HCT116 (cell line): ENCODE measurements around the gene CASZ1. TPM values are rescaled to one million over a fixed set of nuclear protein-coding genes. Genes with fewer than 3 reads are reported as not detected.

Experiments used
- ATAC-seq: fragments of 200-7000 bp; cut with Tn5 transposase; 2 replicates; pipeline ENCODE4 v1.9.1; 2020; ENCODE audit warnings: mild to moderate bottlenecking, moderate library complexity
- BruUV-seq: library from RNA; stranded (reverse); fragments of 400-500 nt; replicated peaks from 2 replicates; lab custom pipeline; 2021; lab: Mats Ljungman, UMichigan
- CTCF ChIA-PET: fragments of 300-600 bp; sonication (Branson Sonifier 250); formaldehyde crosslinking; loops from one replicate; lab custom pipeline; 2021; ENCODE audit warnings: antibody characterized with exemption; lab: Charles Lee
- POLR2A ChIA-PET: fragments of 300-600, 350-600 bp; sonication (Branson Sonifier 250); formaldehyde crosslinking; loops from one replicate; lab custom pipeline; 2021; ENCODE audit warnings: antibody characterized with exemption; lab: Charles Lee
- RAD21 ChIA-PET, 2 experiments: fragments of 300-600 bp; sonication (Branson Sonifier 250); formaldehyde crosslinking; loops; one replicate each; lab custom pipeline; 2023; ENCODE audit warnings: low total read pairs in 2 of 2; ENCODE audit not compliant: uncharacterized antibody in 2 of 2, unreplicated experiment in 2 of 2, low non-redundant PET in 1 of 2; lab: Charles Lee
- DNase-seq: peaks from one replicate; pipeline ENCODE4 v3.0.0-alpha.2; 2010; ENCODE audit warnings: low read depth, low spot score
- H2AFZ ChIP-seq: fragments of 200-600 bp; shearing (Covaris generic), sonication (generic); 2 replicates; pipeline ENCODE4 v1.6.1; 2017; ENCODE audit warnings: low read depth, mixed run types, mixed read lengths, antibody characterized with exemption, low read length; ENCODE audit not compliant: poor library complexity, severe bottlenecking
- H3K27ac ChIP-seq: 2 replicates; pipeline ENCODE4 v1.5.1; 2012; ENCODE audit warnings: low read depth, low read length
- H3K27me3 ChIP-seq: fragments of 200-600 bp; sonication (generic); 2 replicates; pipeline ENCODE4 v1.6.1; 2016; ENCODE audit warnings: mixed run types, low read length, mixed read lengths; ENCODE audit not compliant: insufficient read depth
- H3K36me3 ChIP-seq, 2 experiments: fragments of 200-500 bp in 1 of 2; fragments of 200-600 bp in 1 of 2; sonication (Bioruptor generic) in 1 of 2; sonication (generic) in 1 of 2; 2 replicates each; pipeline versions ENCODE4 v1.5.1 to v1.6.1; 2014 to 2016; ENCODE audit warnings: low read length in 2 of 2, inconsistent platforms in 1 of 2, mixed read lengths in 1 of 2, mixed run types in 1 of 2; ENCODE audit not compliant: insufficient read depth in 2 of 2, control insufficient read depth in 1 of 2
- H3K4me1 ChIP-seq, 2 experiments: fragments of 200-600 bp in 1 of 2; sonication (generic) in 1 of 2; 2 replicates each; pipeline versions ENCODE4 v1.5.1 to v1.6.1; 2012 to 2017; ENCODE audit warnings: low read length in 2 of 2, inconsistent platforms in 1 of 2, mild to moderate bottlenecking in 1 of 2, mixed read lengths in 1 of 2, mixed run types in 1 of 2, moderate library complexity in 1 of 2; ENCODE audit not compliant: insufficient read depth in 2 of 2, control insufficient read depth in 1 of 2
- H3K4me2 ChIP-seq: fragments of 200-600 bp; sonication (generic); 2 replicates; pipeline ENCODE4 v1.6.1; 2017; ENCODE audit warnings: mixed run types, low read length, mixed read lengths
- H3K4me3 ChIP-seq, 2 experiments: fragments of 200-600 bp in 1 of 2; sonication (generic) in 1 of 2; replicated peaks in 1 of 2; 2 replicates each; pipeline ENCODE4 v1.5.1; 2011 to 2016; ENCODE audit warnings: low read length in 2 of 2, control low read depth in 1 of 2, low read depth in 1 of 2, mild to moderate bottlenecking in 1 of 2, mixed read lengths in 1 of 2, mixed run types in 1 of 2
- H3K79me2 ChIP-seq: fragments of 200-600 bp; sonication (generic); 2 replicates; pipeline ENCODE4 v1.6.1; 2017; ENCODE audit warnings: mild to moderate bottlenecking, mixed run types, low read length, moderate library complexity, mixed read lengths; ENCODE audit not compliant: insufficient read depth
- H3K9ac ChIP-seq: fragments of 200-600 bp; sonication (generic); 2 replicates; pipeline ENCODE4 v1.6.1; 2016; ENCODE audit warnings: low read length, mixed read lengths
- H3K9me2 ChIP-seq: fragments of 200-600 bp; sonication (generic), shearing (Covaris generic); 2 replicates; pipeline ENCODE4 v1.6.1; 2017; ENCODE audit warnings: mixed run types, mild to moderate bottlenecking, moderate library complexity; ENCODE audit not compliant: insufficient read depth
- H3K9me3 ChIP-seq, 2 experiments: fragments of 200-500 bp in 1 of 2; fragments of 200-600 bp in 1 of 2; sonication (Bioruptor generic) in 1 of 2; sonication (generic) in 1 of 2; 2 replicates each; pipeline ENCODE4 v1.6.1; 2014 to 2017; ENCODE audit warnings: low read length in 2 of 2, mixed read lengths in 2 of 2, inconsistent platforms in 1 of 2, low read depth in 1 of 2, mild to moderate bottlenecking in 1 of 2, mixed run types in 1 of 2, moderate library complexity in 1 of 2; ENCODE audit not compliant: control insufficient read depth in 1 of 2, insufficient read depth in 1 of 2
- H4K20me1 ChIP-seq: fragments of 200-600 bp; sonication (generic), shearing (Covaris generic); 2 replicates; pipeline ENCODE4 v1.6.1; 2017; ENCODE audit warnings: mixed run types, mild to moderate bottlenecking, moderate library complexity; ENCODE audit not compliant: insufficient read depth
- ELF1 ChIP-seq: IDR thresholded peaks from 2 replicates; pipeline ENCODE4 v1.6.1; 2012; ENCODE audit warnings: low read depth, borderline replicate concordance
- POLR2A ChIP-seq: IDR thresholded peaks from 2 replicates; pipeline ENCODE4 v1.7.0; 2011; ENCODE audit warnings: borderline replicate concordance; ENCODE audit not compliant: insufficient read depth, insufficient read length; ENCODE audit errors: extremely low read depth
- RAD21 ChIP-seq: IDR thresholded peaks from 2 replicates; pipeline ENCODE4 v1.6.1; 2012; ENCODE audit warnings: low read depth, mild to moderate bottlenecking
- SIN3A ChIP-seq: IDR thresholded peaks from 2 replicates; pipeline ENCODE4 v1.6.1; 2012; ENCODE audit warnings: low read depth
- ZFX ChIP-seq: fragments of 450-650 bp; IDR thresholded peaks from 2 replicates; pipeline ENCODE4 v1.6.1; 2017
- intact Hi-C: fragments of 100-400 bp; cut with micrococcal nuclease; formaldehyde crosslinking; loops from 2 replicates; pipeline ENCODE4 v1.10.0; 2022
- total RNA-seq: library from RNA; stranded (reverse); gene quantifications from one replicate; pipeline ENCODE4 v1.2.1, GENCODE V29; 2021; ENCODE audit not compliant: unreplicated experiment
- TF ChIP-seq, protein P1 (sequence below): IDR thresholded peaks from 2 replicates; pipeline ENCODE4 v1.6.1; 2012; ENCODE audit warnings: low read depth

Gene CASZ1
- total RNA-seq, 1 experiment from 2014 or later, result 7.7 TPM

DNA sequence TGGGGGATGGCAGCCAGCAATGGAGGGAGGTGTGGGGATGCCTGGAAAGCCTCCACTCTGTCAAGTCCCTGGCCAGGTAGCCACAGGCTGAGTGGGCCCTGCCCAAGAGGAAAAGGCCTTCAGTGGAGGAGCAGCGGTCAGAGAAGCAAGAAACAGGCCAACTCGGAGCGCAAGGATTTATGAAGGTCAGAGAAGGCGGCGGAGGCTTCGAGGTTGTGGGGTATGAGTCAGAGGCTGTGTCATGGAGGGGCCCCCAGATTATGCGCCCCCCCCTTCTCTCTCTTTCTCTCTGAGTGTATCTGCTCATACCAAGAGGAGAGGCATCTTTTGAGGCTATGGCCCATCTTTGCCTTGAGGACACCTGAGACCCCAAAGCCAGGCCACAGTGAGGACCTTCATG lies 99.5 kb downstream of the CASZ1 start:
- H3K4me2 ChIP-seq, result no peak overlapping the region
- no peak for DNase-seq
- intact Hi-C loops, result no loop called here
- peaks cover 15 to 39% of the 10 kb centered on the region in 2 experiments for H3K4me1 ChIP-seq
- no peaks in the 10 kb centered on the region for H3K9me2 ChIP-seq
- H3K9ac ChIP-seq, result no peak overlapping the region
- RAD21 ChIA-PET, result no interaction called here
- no TSS peak for BruUV-seq
- no peaks in the 10 kb centered on the region for H3K9me3 ChIP-seq
- POLR2A ChIA-PET, result no interaction called here
- no peak overlapping the region for H3K4me3 ChIP-seq
- ATAC-seq, result no peak
- CTCF ChIA-PET, result no interaction called here
- no peak overlapping the region for H3K27ac ChIP-seq
- H4K20me1 ChIP-seq, result no peaks in the 10 kb centered on the region
- H3K36me3 ChIP-seq, result no peaks in the 10 kb centered on the region
- H3K79me2 ChIP-seq, result no peaks in the 10 kb centered on the region
- TF ChIP-seq RAD21, result no peak
- TF ChIP-seq, protein P1, sequence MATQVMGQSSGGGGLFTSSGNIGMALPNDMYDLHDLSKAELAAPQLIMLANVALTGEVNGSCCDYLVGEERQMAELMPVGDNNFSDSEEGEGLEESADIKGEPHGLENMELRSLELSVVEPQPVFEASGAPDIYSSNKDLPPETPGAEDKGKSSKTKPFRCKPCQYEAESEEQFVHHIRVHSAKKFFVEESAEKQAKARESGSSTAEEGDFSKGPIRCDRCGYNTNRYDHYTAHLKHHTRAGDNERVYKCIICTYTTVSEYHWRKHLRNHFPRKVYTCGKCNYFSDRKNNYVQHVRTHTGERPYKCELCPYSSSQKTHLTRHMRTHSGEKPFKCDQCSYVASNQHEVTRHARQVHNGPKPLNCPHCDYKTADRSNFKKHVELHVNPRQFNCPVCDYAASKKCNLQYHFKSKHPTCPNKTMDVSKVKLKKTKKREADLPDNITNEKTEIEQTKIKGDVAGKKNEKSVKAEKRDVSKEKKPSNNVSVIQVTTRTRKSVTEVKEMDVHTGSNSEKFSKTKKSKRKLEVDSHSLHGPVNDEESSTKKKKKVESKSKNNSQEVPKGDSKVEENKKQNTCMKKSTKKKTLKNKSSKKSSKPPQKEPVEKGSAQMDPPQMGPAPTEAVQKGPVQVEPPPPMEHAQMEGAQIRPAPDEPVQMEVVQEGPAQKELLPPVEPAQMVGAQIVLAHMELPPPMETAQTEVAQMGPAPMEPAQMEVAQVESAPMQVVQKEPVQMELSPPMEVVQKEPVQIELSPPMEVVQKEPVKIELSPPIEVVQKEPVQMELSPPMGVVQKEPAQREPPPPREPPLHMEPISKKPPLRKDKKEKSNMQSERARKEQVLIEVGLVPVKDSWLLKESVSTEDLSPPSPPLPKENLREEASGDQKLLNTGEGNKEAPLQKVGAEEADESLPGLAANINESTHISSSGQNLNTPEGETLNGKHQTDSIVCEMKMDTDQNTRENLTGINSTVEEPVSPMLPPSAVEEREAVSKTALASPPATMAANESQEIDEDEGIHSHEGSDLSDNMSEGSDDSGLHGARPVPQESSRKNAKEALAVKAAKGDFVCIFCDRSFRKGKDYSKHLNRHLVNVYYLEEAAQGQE, result no peak
- no peak for TF ChIP-seq SIN3A
- TF ChIP-seq ELF1, result no peak
- TF ChIP-seq ZFX, result no peak
- no peak for TF ChIP-seq POLR2A
- no peaks in the 10 kb centered on the region for H3K27me3 ChIP-seq
- H2AFZ ChIP-seq, result no peak overlapping the region
